ENCODE measurements around the gene TPX2. TPM values are rescaled to one million over a fixed set of nuclear protein-coding genes. Genes with fewer than 3 reads are reported as not detected.

Gene TPX2, protein sequence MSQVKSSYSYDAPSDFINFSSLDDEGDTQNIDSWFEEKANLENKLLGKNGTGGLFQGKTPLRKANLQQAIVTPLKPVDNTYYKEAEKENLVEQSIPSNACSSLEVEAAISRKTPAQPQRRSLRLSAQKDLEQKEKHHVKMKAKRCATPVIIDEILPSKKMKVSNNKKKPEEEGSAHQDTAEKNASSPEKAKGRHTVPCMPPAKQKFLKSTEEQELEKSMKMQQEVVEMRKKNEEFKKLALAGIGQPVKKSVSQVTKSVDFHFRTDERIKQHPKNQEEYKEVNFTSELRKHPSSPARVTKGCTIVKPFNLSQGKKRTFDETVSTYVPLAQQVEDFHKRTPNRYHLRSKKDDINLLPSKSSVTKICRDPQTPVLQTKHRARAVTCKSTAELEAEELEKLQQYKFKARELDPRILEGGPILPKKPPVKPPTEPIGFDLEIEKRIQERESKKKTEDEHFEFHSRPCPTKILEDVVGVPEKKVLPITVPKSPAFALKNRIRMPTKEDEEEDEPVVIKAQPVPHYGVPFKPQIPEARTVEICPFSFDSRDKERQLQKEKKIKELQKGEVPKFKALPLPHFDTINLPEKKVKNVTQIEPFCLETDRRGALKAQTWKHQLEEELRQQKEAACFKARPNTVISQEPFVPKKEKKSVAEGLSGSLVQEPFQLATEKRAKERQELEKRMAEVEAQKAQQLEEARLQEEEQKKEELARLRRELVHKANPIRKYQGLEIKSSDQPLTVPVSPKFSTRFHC
- total RNA-seq = 126 and 147 TPM in 2 replicates

DNA sequence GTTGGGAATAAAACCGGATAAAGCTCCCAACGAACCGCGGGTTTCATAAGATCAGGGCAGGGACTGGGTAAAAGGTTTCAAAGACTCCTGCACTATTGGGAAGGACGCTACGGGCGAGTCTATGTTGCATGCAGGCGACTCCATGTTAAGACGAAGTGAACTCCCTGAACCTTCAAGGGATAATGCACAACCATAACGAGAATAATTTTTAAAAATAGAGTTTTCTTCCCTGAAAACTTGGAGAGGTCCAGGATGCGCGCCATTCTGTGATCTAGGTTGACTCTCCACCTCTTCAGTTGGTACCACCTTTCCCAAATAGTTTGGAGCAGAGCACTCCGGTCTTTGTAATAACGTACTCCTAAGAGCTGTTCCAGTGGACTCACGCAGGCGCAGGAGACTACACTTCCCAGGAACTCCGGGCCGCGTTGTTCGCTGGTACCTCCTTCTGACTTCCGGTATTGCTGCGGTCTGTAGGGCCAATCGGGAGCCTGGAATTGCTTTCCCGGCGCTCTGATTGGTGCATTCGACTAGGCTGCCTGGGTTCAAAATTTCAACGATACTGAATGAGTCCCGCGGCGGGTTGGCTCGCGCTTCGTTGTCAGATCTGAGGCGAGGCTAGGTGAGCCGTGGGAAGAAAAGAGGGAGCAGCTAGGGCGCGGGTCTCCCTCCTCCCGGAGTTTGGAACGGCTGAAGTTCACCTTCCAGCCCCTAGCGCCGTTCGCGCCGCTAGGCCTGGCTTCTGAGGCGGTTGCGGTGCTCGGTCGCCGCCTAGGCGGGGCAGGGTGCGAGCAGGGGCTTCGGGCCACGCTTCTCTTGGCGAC, at the start of gene TPX2:
TSS of gene TPX2 (plus strand) at position 562 of the 821 bp plus-strand sequence. CDS start 18,187 bp downstream, outside the sequence.
- TF ChIP-seq, protein P1, sequence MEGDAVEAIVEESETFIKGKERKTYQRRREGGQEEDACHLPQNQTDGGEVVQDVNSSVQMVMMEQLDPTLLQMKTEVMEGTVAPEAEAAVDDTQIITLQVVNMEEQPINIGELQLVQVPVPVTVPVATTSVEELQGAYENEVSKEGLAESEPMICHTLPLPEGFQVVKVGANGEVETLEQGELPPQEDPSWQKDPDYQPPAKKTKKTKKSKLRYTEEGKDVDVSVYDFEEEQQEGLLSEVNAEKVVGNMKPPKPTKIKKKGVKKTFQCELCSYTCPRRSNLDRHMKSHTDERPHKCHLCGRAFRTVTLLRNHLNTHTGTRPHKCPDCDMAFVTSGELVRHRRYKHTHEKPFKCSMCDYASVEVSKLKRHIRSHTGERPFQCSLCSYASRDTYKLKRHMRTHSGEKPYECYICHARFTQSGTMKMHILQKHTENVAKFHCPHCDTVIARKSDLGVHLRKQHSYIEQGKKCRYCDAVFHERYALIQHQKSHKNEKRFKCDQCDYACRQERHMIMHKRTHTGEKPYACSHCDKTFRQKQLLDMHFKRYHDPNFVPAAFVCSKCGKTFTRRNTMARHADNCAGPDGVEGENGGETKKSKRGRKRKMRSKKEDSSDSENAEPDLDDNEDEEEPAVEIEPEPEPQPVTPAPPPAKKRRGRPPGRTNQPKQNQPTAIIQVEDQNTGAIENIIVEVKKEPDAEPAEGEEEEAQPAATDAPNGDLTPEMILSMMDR (conservative IDR thresholded peaks at IDR 0.05; ENCODE audit: low read depth, low read length) = no peak
- peak within 1 kb of the TSS; percentile 67 for H3K4me3 ChIP-seq (ENCODE audit: low read depth, low read length)
- no peak for DNase-seq (ENCODE audit: low read depth)

DNA sequence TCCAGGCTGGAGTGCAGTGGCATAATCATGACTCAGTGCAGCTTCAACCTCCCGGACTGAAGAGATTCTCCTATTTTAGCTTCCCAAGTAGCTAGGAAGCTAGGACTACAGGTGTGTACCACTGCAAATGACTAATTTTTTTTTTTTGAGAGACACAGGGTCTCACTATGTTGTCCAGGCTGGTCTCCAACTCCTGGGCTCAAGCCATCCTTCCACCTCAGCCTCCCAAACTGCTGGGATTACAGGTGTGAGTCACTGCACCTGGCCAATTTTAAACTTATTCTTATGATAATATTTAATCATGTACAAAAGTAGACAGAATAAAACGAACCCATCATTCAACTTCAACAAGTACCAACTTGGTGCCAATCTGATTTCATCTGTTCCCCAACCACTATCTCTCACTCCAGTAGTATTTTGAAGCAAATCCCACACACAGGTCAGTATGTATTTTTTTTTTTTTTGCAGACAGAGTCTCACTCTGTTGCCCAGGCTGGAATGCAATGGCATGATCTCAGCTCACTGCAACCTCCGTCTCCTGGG, 48.9 kb upstream of the TPX2 start:
- H3K4me3 ChIP-seq (ENCODE audit: low read depth, low read length) = no peak overlapping the region
- TF ChIP-seq, protein P1 (conservative IDR thresholded peaks at IDR 0.05; ENCODE audit: low read depth, low read length) = no peak
- no peak for DNase-seq (ENCODE audit: low read depth)

DNA sequence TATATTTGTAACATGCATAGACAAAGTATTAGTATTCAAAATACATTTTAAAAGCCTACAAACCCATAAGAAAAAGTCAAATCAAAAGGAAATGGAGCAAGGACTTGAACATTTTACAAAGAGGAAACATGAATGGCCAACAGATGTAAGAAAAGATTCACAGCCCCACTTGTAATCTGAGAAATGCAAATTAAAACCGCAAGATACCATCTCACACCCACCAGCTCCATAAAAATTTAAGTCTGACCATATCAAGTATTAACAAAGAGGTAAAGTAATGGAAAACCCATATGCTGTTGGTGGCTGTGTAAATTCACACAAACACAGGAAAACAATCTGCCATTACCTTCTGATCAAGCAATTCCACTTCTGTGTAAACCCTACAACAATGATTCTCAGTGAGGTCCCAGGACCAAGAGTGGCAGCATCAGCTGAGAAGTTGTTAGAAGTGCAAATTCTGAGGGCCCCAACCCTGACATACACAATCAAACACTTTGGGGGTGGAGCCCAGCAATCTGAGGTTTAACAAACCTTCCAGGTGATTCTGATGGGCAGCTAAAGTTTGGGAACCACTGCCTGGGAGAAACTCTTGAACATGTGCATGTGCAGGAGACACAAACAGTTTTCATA, 47.3 kb upstream of the TPX2 start:
- DNase-seq (ENCODE audit: low read depth) = no peak
- H3K4me3 ChIP-seq (ENCODE audit: low read depth, low read length) = no peak overlapping the region
- TF ChIP-seq, protein P1 (conservative IDR thresholded peaks at IDR 0.05; ENCODE audit: low read depth, low read length) = no peak

DNA sequence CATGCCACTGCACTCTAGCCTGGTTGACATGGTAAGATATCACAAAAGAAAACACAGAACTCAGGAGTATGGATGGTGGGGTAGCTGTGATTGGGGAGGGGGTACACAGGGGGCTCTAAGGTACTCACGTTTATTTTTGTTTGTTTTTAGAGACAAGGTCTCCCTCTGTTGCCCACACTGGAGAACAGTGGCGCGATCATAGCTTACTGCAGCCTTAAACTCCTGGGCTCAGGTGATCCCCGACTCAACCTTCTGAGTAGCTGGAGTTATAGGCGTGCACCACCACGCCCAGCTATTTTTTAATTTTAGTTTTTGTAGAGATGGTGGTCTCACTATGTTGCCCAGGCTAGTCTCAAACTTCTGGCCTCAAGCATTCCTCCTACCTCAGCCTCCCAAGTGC, 45.7 kb upstream of the TPX2 start:
- TF ChIP-seq, protein P1 (conservative IDR thresholded peaks at IDR 0.05; ENCODE audit: low read depth, low read length) = no peak
- no peak for DNase-seq (ENCODE audit: low read depth)
- H3K4me3 ChIP-seq (ENCODE audit: low read depth, low read length) = no peak overlapping the region

DNA sequence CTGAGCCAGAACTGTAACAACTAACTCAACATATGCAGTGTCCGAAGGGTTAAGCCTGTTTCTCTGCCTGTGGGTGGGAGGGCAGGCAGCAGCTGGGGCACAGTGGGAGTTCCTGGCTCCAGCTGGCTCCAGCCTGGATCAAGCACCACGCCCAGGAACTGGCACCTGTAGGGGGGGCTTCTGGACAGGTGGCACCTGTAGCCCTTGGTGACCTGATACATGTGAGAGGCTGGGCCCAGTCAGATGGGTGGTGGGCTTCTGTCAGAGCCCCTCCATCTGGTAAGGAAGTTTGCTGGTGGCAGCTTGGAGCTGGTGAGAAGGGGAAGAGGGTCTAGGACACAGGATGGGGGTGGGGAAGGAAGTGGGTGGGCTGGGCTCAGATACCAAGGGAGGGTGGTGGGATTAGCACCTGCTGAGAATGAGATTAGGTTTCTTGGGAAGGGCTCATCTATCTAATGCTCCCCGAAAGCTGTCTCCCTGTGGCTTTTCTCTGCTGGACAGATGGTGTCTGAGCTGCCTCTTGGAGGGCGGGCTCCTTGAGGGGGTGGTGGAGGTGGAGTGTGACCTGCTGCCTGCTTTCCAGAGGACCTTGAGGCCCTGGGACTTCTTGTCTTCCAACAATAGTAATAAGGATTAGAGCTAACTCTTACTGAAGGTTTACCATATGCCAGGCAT, 45.0 kb upstream of the TPX2 start:
- DNase-seq (ENCODE audit: low read depth) = no peak
- TF ChIP-seq, protein P1 (conservative IDR thresholded peaks at IDR 0.05; ENCODE audit: low read depth, low read length) = no peak
- no peak overlapping the region for H3K4me3 ChIP-seq (ENCODE audit: low read depth, low read length)
